Regular cardiac myocyte (primary cell): ENCODE results near the gene ZFP62. TPM values are rescaled to one million over a fixed set of nuclear protein-coding genes. Genes with fewer than 3 reads are reported as not detected.

Experiments
- total RNA-seq: library from RNA; depleted of rRNA; stranded (reverse); fragments of >200 nt; gene quantifications from 2 replicates; pipeline ENCODE4 v1.2.3, GENCODE V29; 2014

ZFP62 gene
- 23.4 and 24.8 TPM in 2 replicates for total RNA-seq

DNA sequence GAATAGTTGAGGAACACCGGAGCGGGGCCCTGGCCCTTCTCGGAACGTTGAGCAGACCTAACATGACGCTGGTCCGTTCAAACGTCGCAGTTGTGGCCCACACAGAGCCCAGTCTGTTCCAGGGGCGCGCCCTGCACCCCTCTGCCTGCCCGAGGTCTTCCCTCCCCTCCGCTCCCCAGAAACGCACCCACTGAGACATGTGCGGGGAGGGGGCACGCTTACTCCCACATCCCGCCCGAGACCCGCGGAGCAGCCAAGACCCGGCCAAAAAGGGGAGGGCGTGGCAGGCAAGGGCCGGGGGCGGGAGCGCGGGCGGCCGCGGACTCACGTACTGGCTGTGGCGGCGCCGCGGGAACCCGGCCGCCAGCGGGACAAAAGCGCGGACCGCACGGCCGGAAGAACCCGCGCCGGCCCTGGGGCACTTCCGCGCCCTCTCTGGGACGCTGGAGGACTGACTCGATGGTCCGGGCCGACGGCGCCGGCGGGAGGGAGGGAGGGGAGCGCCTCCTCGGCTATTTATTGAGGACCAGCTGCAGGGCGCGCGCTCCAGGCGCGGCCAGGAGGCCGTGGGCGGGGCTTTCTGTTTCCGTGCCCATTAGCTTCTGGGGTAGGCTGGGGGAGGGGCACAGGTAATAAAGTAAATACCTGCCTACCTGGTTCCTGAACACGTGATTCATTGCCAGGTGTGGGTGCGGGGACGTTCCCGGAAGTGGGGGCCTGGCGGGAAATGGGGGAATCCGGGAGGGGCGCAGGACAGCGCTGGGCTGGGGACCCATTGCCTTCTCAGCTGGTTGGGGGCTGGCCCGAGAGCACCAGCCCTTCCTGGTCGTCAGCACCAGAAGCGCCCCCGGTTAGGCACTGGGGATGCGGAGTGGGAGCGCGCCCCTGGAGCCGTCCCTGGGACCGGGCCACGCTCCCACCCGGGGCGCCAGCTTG, at the start of gene ZFP62:
ZFP62 (minus strand) TSS at position 390 of the 936 bp plus-strand sequence; CDS start at position 333, 57 bp downstream.

GRCh38 chr5:180898621-180899246, 37.7 kb upstream of the ZFP62 start, which contains the start of gene BTNL8:
TSS of gene BTNL8 (plus strand) at chr5:180899159. CDS start at chr5:180899311, 152 bp downstream.

GRCh38 chr5:180802325-180803180, 58.5 kb downstream of the ZFP62 start, which contains the start of gene MGAT1:
TSS of gene MGAT1 (minus strand) at chr5:180802806. CDS start at chr5:180792971, 9,835 bp downstream.

Other genes with a start within 250 kb of the ZFP62 start
- gene FLT4, start 211.7 kb downstream of the ZFP62 start, total RNA-seq: 0.56 and 0.58 TPM in 2 replicates
- gene OR2Y1, start 121.2 kb downstream of the ZFP62 start, total RNA-seq: not detected in 2 replicates
- gene MGAT1, start 58.5 kb downstream of the ZFP62 start, total RNA-seq: 74.1 and 118 TPM in 2 replicates
- not detected in 2 replicates for gene BTNL8, start 37.9 kb upstream of the ZFP62 start, total RNA-seq
- not detected in 2 replicates for gene BTNL3, start 127.6 kb upstream of the ZFP62 start, total RNA-seq
- not detected in 2 replicates for gene BTNL9, start 179.0 kb upstream of the ZFP62 start, total RNA-seq